Neural cell (in vitro differentiated cells): ENCODE measurements around the gene DCAF12L2. TPM values are rescaled to one million over a fixed set of nuclear protein-coding genes. Genes with fewer than 3 reads are reported as not detected.

ENCODE experiments used
- H2AFZ ChIP-seq: fragments of 200-600, 300-800 bp; sonication (generic), shearing (Covaris generic); 2 replicates; pipeline ENCODE4 v1.6.0; 2014; ENCODE audit warnings: low read depth, mild to moderate bottlenecking, antibody characterized with exemption, low read length, moderate library complexity
- H3F3A ChIP-seq: fragments of 200-600 bp; shearing (Covaris generic); 2 replicates; pipeline ENCODE4 v1.6.1; 2016; ENCODE audit warnings: mild to moderate bottlenecking, moderate library complexity, mixed read lengths, antibody characterized with exemption, low read length; ENCODE audit not compliant: insufficient read depth, poor library complexity, severe bottlenecking
- H3K27ac ChIP-seq: fragments of 200-600, 300-800 bp; sonication (generic), shearing (Covaris generic); 2 replicates; pipeline ENCODE4 v1.5.1; 2014; ENCODE audit warnings: mild to moderate bottlenecking, low read length, moderate library complexity
- H3K27me3 ChIP-seq: fragments of 300-800, 200-600 bp; sonication (generic), shearing (Covaris generic); 2 replicates; pipeline ENCODE4 v1.6.0; 2014; ENCODE audit warnings: mild to moderate bottlenecking, low read depth, low read length, moderate library complexity; ENCODE audit not compliant: insufficient read depth
- H3K36me3 ChIP-seq: fragments of 300-800, 200-600 bp; sonication (generic), shearing (Covaris generic); 2 replicates; pipeline ENCODE4 v1.5.1; 2014; ENCODE audit warnings: mild to moderate bottlenecking, antibody characterized with exemption, low read length, moderate library complexity; ENCODE audit not compliant: insufficient read depth
- H3K4me2 ChIP-seq: fragments of 300-800, 200-600 bp; sonication (generic), shearing (Covaris generic); 2 replicates; pipeline ENCODE4 v1.6.0; 2014; ENCODE audit warnings: mild to moderate bottlenecking, low read length
- H3K4me3 ChIP-seq: fragments of 300-800, 200-600 bp; sonication (generic), shearing (Covaris generic); 2 replicates; pipeline ENCODE4 v1.5.1; 2014; ENCODE audit warnings: mild to moderate bottlenecking, low read length, moderate library complexity
- H3K79me2 ChIP-seq: fragments of 200-600 bp; shearing (Covaris generic); replicated peaks from 2 replicates; pipeline ENCODE4 v1.6.0; 2014; ENCODE audit warnings: mild to moderate bottlenecking, low read length, moderate library complexity; ENCODE audit not compliant: insufficient read depth
- H3K9ac ChIP-seq: fragments of 300-800, 200-600 bp; sonication (generic), shearing (Covaris generic); 2 replicates; pipeline ENCODE4 v1.6.1; 2016; ENCODE audit warnings: mild to moderate bottlenecking, low read length, mixed read lengths
- H3K9me2 ChIP-seq: fragments of 200-600 bp; shearing (Covaris generic); 2 replicates; pipeline ENCODE4 v1.6.1; 2016; ENCODE audit warnings: mild to moderate bottlenecking, low read length, mixed read lengths; ENCODE audit not compliant: insufficient read depth
- H3K9me3 ChIP-seq: fragments of 200-600, 300-800 bp; sonication (generic), shearing (Covaris generic); 2 replicates; pipeline ENCODE4 v1.6.1; 2016; ENCODE audit warnings: mild to moderate bottlenecking, mixed run types, low read length, moderate library complexity, mixed read lengths
- H4K20me1 ChIP-seq: fragments of 200-600 bp; shearing (Covaris generic); 2 replicates; pipeline ENCODE4 v1.6.1; 2016; ENCODE audit warnings: mild to moderate bottlenecking, mixed run types; ENCODE audit not compliant: insufficient read depth
- CTCF ChIP-seq: fragments of 450-650 bp; IDR thresholded peaks from 2 replicates; pipeline ENCODE4 v1.5.1; 2014; ENCODE audit warnings: antibody characterized with exemption, mild to moderate bottlenecking, moderate library complexity; ENCODE audit not compliant: poor library complexity, severe bottlenecking
- EP300 ChIP-seq: fragments of 450-650 bp; conservative IDR thresholded peaks from 2 replicates; pipeline ENCODE4 v1.6.1; 2014; ENCODE audit warnings: antibody characterized with exemption, mild to moderate bottlenecking, moderate library complexity; ENCODE audit not compliant: poor library complexity, severe bottlenecking
- EZH2 ChIP-seq: fragments of 200-600, 300-800 bp; shearing (Covaris generic), sonication (generic); IDR thresholded peaks from 2 replicates; pipeline ENCODE4 v1.6.1; 2014; ENCODE audit warnings: antibody characterized with exemption, low read length, borderline replicate concordance, mild to moderate bottlenecking; ENCODE audit not compliant: insufficient read depth, poor library complexity, severe bottlenecking
- MXI1 ChIP-seq: fragments of 450-650 bp; conservative IDR thresholded peaks from 2 replicates; pipeline ENCODE4 v1.6.1; 2014; ENCODE audit warnings: antibody characterized with exemption, mild to moderate bottlenecking; ENCODE audit not compliant: poor library complexity, severe bottlenecking
- POLR2AphosphoS5 ChIP-seq: IDR thresholded peaks from 2 replicates; pipeline ENCODE4 v1.6.1; 2012
- RAD21 ChIP-seq: fragments of 450-650 bp; conservative IDR thresholded peaks from 2 replicates; pipeline ENCODE4 v1.6.1; 2014; ENCODE audit warnings: antibody characterized with exemption, mild to moderate bottlenecking, moderate library complexity
- REST ChIP-seq: IDR thresholded peaks from 2 replicates; pipeline ENCODE4 v1.6.1; 2012; ENCODE audit warnings: borderline replicate concordance
- SMC3 ChIP-seq: fragments of 450-650 bp; conservative IDR thresholded peaks from 2 replicates; pipeline ENCODE4 v1.6.1; 2014; ENCODE audit warnings: antibody characterized with exemption, mild to moderate bottlenecking, moderate library complexity; ENCODE audit not compliant: poor library complexity
- TAF1 ChIP-seq: IDR thresholded peaks from 2 replicates; pipeline ENCODE4 v1.6.1; 2012; ENCODE audit warnings: low read depth
- polyA plus RNA-seq: library from polyadenylated mRNA; depleted of rRNA; stranded (reverse); fragments of >200 nt; gene quantifications from 2 replicates; pipeline ENCODE4 v1.2.3, GENCODE V29; 2014

DCAF12L2 gene
- polyA plus RNA-seq, 1 donor from 2014 or later, result 1.4 TPM

- H3K4me3 ChIP-seq, result no peak overlapping the region
- H3K27me3 ChIP-seq, result no peaks in the 10 kb centered on the region
- H4K20me1 ChIP-seq, result no peaks in the 10 kb centered on the region
- no peaks in the 10 kb centered on the region for H3K36me3 ChIP-seq
- no peaks in the 10 kb centered on the region for H3K9me3 ChIP-seq
- H3K4me2 ChIP-seq, result no peak overlapping the region
- H3K27ac ChIP-seq, result no peak overlapping the region
- no peak for TF ChIP-seq CTCF
- no peak for TF ChIP-seq REST
- TF ChIP-seq EP300, result no peak
- TF ChIP-seq TAF1, result no peak
- TF ChIP-seq EZH2, result no peak
- TF ChIP-seq RAD21, result no peak
- TF ChIP-seq SMC3, result no peak
- no peak for TF ChIP-seq POLR2AphosphoS5
- TF ChIP-seq MXI1, result no peak
- no peak overlapping the region for H3K9ac ChIP-seq
- no peaks in the 10 kb centered on the region for H3K9me2 ChIP-seq
- no peaks in the 10 kb centered on the region for H3K79me2 ChIP-seq
- H3F3A ChIP-seq, result no peaks in the 10 kb centered on the region
- no peak overlapping the region for H2AFZ ChIP-seq
Measured at GRCh38 chrX:126170720-126171119, 4.6 kb upstream of the DCAF12L2 start.

GRCh38 chrX:126167560-126167959 lies 1.5 kb upstream of the DCAF12L2 start:
- Histone ChIP-seq H3K79me2 (no peaks in the 10 kb centered on the region), H3K9me3 (no peaks in the 10 kb centered on the region), H3K9me2 (no peaks in the 10 kb centered on the region), H3K27ac (no peak overlapping the region), H3K9ac (no peak overlapping the region), H3K4me3 (no peak overlapping the region), H3K4me2 (no peak overlapping the region), H4K20me1 (no peaks in the 10 kb centered on the region), H2AFZ (no peak overlapping the region), H3K27me3 (no peaks in the 10 kb centered on the region), H3F3A (no peaks in the 10 kb centered on the region), H3K36me3 (no peaks in the 10 kb centered on the region)
- TF ChIP-seq EP300, result no peak
- no peak for TF ChIP-seq RAD21
- no peak for TF ChIP-seq SMC3
- TF ChIP-seq POLR2AphosphoS5, result no peak
- no peak for TF ChIP-seq CTCF
- no peak for TF ChIP-seq TAF1
- TF ChIP-seq EZH2, result no peak
- TF ChIP-seq REST, result no peak
